BJ (cell line): Measurements from ENCODE around the gene ADRM1. TPM values are rescaled to one million over a fixed set of nuclear protein-coding genes. Genes with fewer than 3 reads are reported as not detected.

ENCODE experiments used
- CTCF ChIA-PET: fragments of 350-600 bp; formaldehyde crosslinking; extraction: SDS; loops from one replicate; lab custom pipeline; 2021; ENCODE audit warnings: antibody characterized with exemption, inconsistent platforms; lab: Yijun Ruan, JAX
- POLR2A ChIA-PET: fragments of 300-600 bp; sonication (Branson Sonifier 250); formaldehyde crosslinking; extraction: SDS; loops from one replicate; lab custom pipeline; 2021; ENCODE audit warnings: antibody characterized with exemption; lab: Charles Lee
- DNase-seq: peaks from one replicate; pipeline ENCODE4 v3.0.0-alpha.2; 2011; ENCODE audit warnings: low read depth
- H3K27me3 ChIP-seq: 2 replicates; pipeline ENCODE4 v1.6.0; 2011; ENCODE audit warnings: low read length; ENCODE audit not compliant: control insufficient read depth, insufficient read depth
- H3K36me3 ChIP-seq: 2 replicates; pipeline ENCODE4 v1.5.1; 2011; ENCODE audit warnings: low read length; ENCODE audit not compliant: control insufficient read depth, insufficient read depth
- H3K4me3 ChIP-seq: 2 replicates; pipeline ENCODE4 v1.5.1; 2011; ENCODE audit warnings: low read depth, mild to moderate bottlenecking, control low read depth, low read length
- CTCF ChIP-seq: IDR thresholded peaks from 2 replicates; pipeline ENCODE4 v1.5.1; 2011; ENCODE audit warnings: low read depth, mild to moderate bottlenecking, control low read depth, inconsistent platforms, low read length, moderate library complexity; ENCODE audit not compliant: insufficient read depth
- polyA plus RNA-seq: library from polyadenylated mRNA; depleted of rRNA; stranded (reverse); fragments of >200 nt; gene quantifications from 2 replicates; pipeline ENCODE4 v1.2.3, GENCODE V29; 2011

ADRM1 gene
- polyA plus RNA-seq, 1 experiment: 115 TPM

GRCh38 chr20:62337558-62338293, 34.9 kb downstream of the ADRM1 start:
- Histone ChIP-seq H3K4me3 (no peak overlapping the region), H3K36me3 (no peaks in the 10 kb centered on the region), H3K27me3 (no peaks in the 10 kb centered on the region)
- ChIA-PET POLR2A (no interaction called here), CTCF (no interaction called here)
- TF ChIP-seq CTCF: no peak
- no peak for DNase-seq

- no peak overlapping the region for H3K4me3 ChIP-seq
- TF ChIP-seq CTCF: no peak
- H3K27me3 ChIP-seq: no peaks in the 10 kb centered on the region
- H3K36me3 ChIP-seq: no peaks in the 10 kb centered on the region
- CTCF ChIA-PET: no interaction called here
- no peak for DNase-seq
- POLR2A ChIA-PET: no interaction called here
Measured at GRCh38 chr20:62338294-62338620, 35.5 kb downstream of the ADRM1 start.

- no peak for DNase-seq
- ChIA-PET POLR2A (no interaction called here), CTCF (no interaction called here)
- Histone ChIP-seq H3K4me3 (no peak overlapping the region), H3K36me3 (no peaks in the 10 kb centered on the region), H3K27me3 (no peaks in the 10 kb centered on the region)
- TF ChIP-seq CTCF: no peak
Measured at GRCh38 chr20:62339647-62340062, 36.9 kb downstream of the ADRM1 start.

GRCh38 chr20:62342910-62343309, 40.1 kb downstream of the ADRM1 start:
- Histone ChIP-seq H3K4me3 (no peak overlapping the region), H3K36me3 (peaks cover 1% of the 10 kb centered on the region; the same call in 1 of the 2 replicates), H3K27me3 (no peaks in the 10 kb centered on the region)
- POLR2A ChIA-PET: no interaction called here
- CTCF ChIA-PET: no interaction called here
- TF ChIP-seq CTCF: no peak
- no peak for DNase-seq

- Histone ChIP-seq H3K27me3 (no peaks in the 10 kb centered on the region), H3K36me3 (peaks cover 1% of the 10 kb centered on the region; the same call in 1 of the 2 replicates), H3K4me3 (no peak overlapping the region)
- no peak for DNase-seq
- ChIA-PET POLR2A (no interaction called here), CTCF (interaction anchor here (1.0 kb wide), 1 partner anchor 39 kb away, joined by 3 read pairs; no protein-coding TSS in a partner anchor)
- TF ChIP-seq CTCF: no peak
Measured at GRCh38 chr20:62344092-62344491, 41.3 kb downstream of the ADRM1 start.
